H1 (cell line): Measurements from ENCODE around the gene RFFL. TPM values are rescaled to one million over a fixed set of nuclear protein-coding genes. Genes with fewer than 3 reads are reported as not detected.

ENCODE experiments used
- BACH1 ChIP-seq: IDR thresholded peaks from 2 replicates; pipeline ENCODE4 v1.6.1; 2012; ENCODE audit warnings: low read length, improper control_type of control experiment
- CEBPB ChIP-seq: IDR thresholded peaks from 2 replicates; pipeline ENCODE4 v1.6.1; 2012; ENCODE audit warnings: low read depth, low read length
- E2F6 ChIP-seq: IDR thresholded peaks from 2 replicates; pipeline ENCODE4 v1.6.1; 2012; ENCODE audit warnings: inconsistent platforms
- EZH2 ChIP-seq: fragments of 200-600 bp; sonication (generic); IDR thresholded peaks from 2 replicates; pipeline ENCODE4 v1.7.1; 2012; ENCODE audit warnings: low read depth, mild to moderate bottlenecking, moderate library complexity, low read length, inconsistent platforms; ENCODE audit not compliant: severe bottlenecking
- MAX ChIP-seq: IDR thresholded peaks from 2 replicates; pipeline ENCODE4 v1.6.1; 2012; ENCODE audit warnings: inconsistent platforms
- NRF1 ChIP-seq: IDR thresholded peaks from 2 replicates; pipeline ENCODE4 v1.6.1; 2011; ENCODE audit warnings: mild to moderate bottlenecking, low read depth, low read length, improper control_type of control experiment
- POU5F1 ChIP-seq: IDR thresholded peaks from 2 replicates; pipeline ENCODE4 v1.6.1; 2011; ENCODE audit warnings: low read depth, mild to moderate bottlenecking, low read length, moderate library complexity
- SUZ12 ChIP-seq: fragments of 200-600 bp; sonication (generic); IDR thresholded peaks from 2 replicates; pipeline ENCODE4 v1.6.1; 2012; ENCODE audit warnings: mild to moderate bottlenecking, inconsistent platforms, low read length, moderate library complexity, mixed read lengths
- TAF7 ChIP-seq: optimal IDR thresholded peaks from 2 replicates; pipeline ENCODE3; 2011; ENCODE audit warnings: low read depth, mild to moderate bottlenecking, inconsistent platforms, low read length, moderate library complexity, borderline replicate concordance
- TEAD4 ChIP-seq: IDR thresholded peaks from 2 replicates; pipeline ENCODE4 v1.6.1; 2012; ENCODE audit warnings: low read depth, low read length, inconsistent platforms, mixed read lengths
- USF2 ChIP-seq: IDR thresholded peaks from 2 replicates; pipeline ENCODE4 v1.6.1; 2011; ENCODE audit warnings: low read length, improper control_type of control experiment
- ZNF274 ChIP-seq: IDR thresholded peaks from 2 replicates; pipeline ENCODE4 v1.7.0; 2012; ENCODE audit warnings: low read length, borderline replicate concordance; ENCODE audit errors: extremely low read depth
- polyA plus RNA-seq, 7 experiments: library from polyadenylated mRNA; depleted of rRNA in 3 of 7; stranded (reverse) in 5 of 7; unstranded in 2 of 7; fragments of >200 nt in 5 of 7; fragments of 200-250 nt in 2 of 7; gene quantifications; 1 replicate in 5 of 7; 2 replicates in 1 of 7; 4 replicates in 1 of 7; pipeline versions ENCODE4 v1.2.1 to v1.2.3, GENCODE V29; 2011 to 2013; ENCODE audit warnings: missing spikeins in 2 of 7, mixed read lengths in 2 of 7
- total RNA-seq: library from RNA; stranded (reverse); fragmentation: NEBNext Ultra II Directional; extraction: Animal tissue kit (Norgen Biotek cat#: 25700); gene quantifications from 2 replicates; pipeline ENCODE4 v1.2.1, GENCODE V29; 2021

The RFFL gene
- total and polyA plus RNA-seq, 2 of the 8 experiments (the other 6 are each of a cell fraction or from before 2014, with no cell fraction given) = 14.0 to 24.5 TPM

- TF ChIP-seq ZNF274 (no peak), E2F6 (peak; percentile 84), SUZ12 (no peak), NRF1 (peak; percentile 86), BACH1 (0 out of 2 replicates have a peak, but pooled peaks have one; percentile 43), MAX (peak; percentile 98), CEBPB (no peak), POU5F1 (no peak), TAF7 (peak; percentile 59), TEAD4 (no peak; the same call in 1 of the 2 replicates), EZH2 (no peak), USF2 (peak; percentile 81)
Observed at GRCh38 chr17:34980353-34980680, 83.2 kb downstream of the RFFL start, which contains the start of gene LIG3 (continued).
